HG02678 (cell line): ENCODE data around the gene FANCC.

Experiments used
- ATAC-seq: cut with Tn5 transposase; IDR thresholded peaks from one replicate; pipeline ENCODE4 v1.9.1; 2021; ENCODE audit warnings: mild to moderate bottlenecking, moderate library complexity; ENCODE audit not compliant: unreplicated experiment

FANCC gene

GRCh38 chr9:95197692-95198271 is 119.7 kb downstream of the FANCC start:
- ATAC-seq, result no peak

GRCh38 chr9:95193480-95193879 is 124.0 kb downstream of the FANCC start:
- no peak for ATAC-seq

- no peak for ATAC-seq
These were observed 124.4 kb downstream of the FANCC start for GRCh38 chr9:95193067-95193466.

GRCh38 chr9:95192631-95193030 is 124.9 kb downstream of the FANCC start:
- ATAC-seq, result no peak

GRCh38 chr9:95190413-95190812 is 127.1 kb downstream of the FANCC start:
- ATAC-seq, result no peak

GRCh38 chr9:95189251-95190098 is 128.0 kb downstream of the FANCC start:
- ATAC-seq, result no peak

- no peak for ATAC-seq
These were observed 129.1 kb downstream of the FANCC start for GRCh38 chr9:95188459-95188858.

- no peak for ATAC-seq
These were observed 131.6 kb downstream of the FANCC start for GRCh38 chr9:95185956-95186355.

- no peak for ATAC-seq
These were observed 134.5 kb downstream of the FANCC start for GRCh38 chr9:95182854-95183563.

GRCh38 chr9:95181835-95182234 is 135.7 kb downstream of the FANCC start:
- no peak for ATAC-seq

GRCh38 chr9:95181226-95181818 is 136.2 kb downstream of the FANCC start:
- no peak for ATAC-seq

GRCh38 chr9:95177617-95178016 is 139.9 kb downstream of the FANCC start:
- ATAC-seq, result no peak

GRCh38 chr9:95176755-95177319 is 140.7 kb downstream of the FANCC start:
- no peak for ATAC-seq

GRCh38 chr9:95175523-95175922 is 142.0 kb downstream of the FANCC start:
- ATAC-seq, result no peak

GRCh38 chr9:95174038-95174437 is 143.5 kb downstream of the FANCC start:
- no peak for ATAC-seq

GRCh38 chr9:95171596-95171995 is 145.9 kb downstream of the FANCC start:
- no peak for ATAC-seq

- ATAC-seq, result no peak
These were observed 146.5 kb downstream of the FANCC start for GRCh38 chr9:95171001-95171400.

- ATAC-seq, result no peak
These were observed 149.5 kb downstream of the FANCC start for GRCh38 chr9:95167998-95168397.

- no peak for ATAC-seq
These were observed 152.5 kb downstream of the FANCC start for GRCh38 chr9:95165004-95165403.

GRCh38 chr9:95157481-95158151 is 159.9 kb downstream of the FANCC start:
- peak; percentile 92 for ATAC-seq

GRCh38 chr9:95156074-95156473 is 161.4 kb downstream of the FANCC start:
- no peak for ATAC-seq
